Fibroblast of mammary gland (primary cell): ENCODE results near the gene PDIK1L.

Experiments
- DNase-seq: peaks from one replicate; pipeline ENCODE4 v3.0.0-alpha.2; 2010; ENCODE audit warnings: low read depth
- H3K4me3 ChIP-seq: 2 replicates; pipeline ENCODE4 v1.5.1; 2011; ENCODE audit warnings: low read depth, mild to moderate bottlenecking, low read length, moderate library complexity; ENCODE audit not compliant: control insufficient read depth
- TF ChIP-seq, protein P1 (sequence below): conservative IDR thresholded peaks from 2 replicates; pipeline ENCODE4 v1.5.1; 2011; ENCODE audit warnings: low read depth, low read length, inconsistent platforms; ENCODE audit not compliant: control insufficient read depth, insufficient read depth

Gene PDIK1L

DNA sequence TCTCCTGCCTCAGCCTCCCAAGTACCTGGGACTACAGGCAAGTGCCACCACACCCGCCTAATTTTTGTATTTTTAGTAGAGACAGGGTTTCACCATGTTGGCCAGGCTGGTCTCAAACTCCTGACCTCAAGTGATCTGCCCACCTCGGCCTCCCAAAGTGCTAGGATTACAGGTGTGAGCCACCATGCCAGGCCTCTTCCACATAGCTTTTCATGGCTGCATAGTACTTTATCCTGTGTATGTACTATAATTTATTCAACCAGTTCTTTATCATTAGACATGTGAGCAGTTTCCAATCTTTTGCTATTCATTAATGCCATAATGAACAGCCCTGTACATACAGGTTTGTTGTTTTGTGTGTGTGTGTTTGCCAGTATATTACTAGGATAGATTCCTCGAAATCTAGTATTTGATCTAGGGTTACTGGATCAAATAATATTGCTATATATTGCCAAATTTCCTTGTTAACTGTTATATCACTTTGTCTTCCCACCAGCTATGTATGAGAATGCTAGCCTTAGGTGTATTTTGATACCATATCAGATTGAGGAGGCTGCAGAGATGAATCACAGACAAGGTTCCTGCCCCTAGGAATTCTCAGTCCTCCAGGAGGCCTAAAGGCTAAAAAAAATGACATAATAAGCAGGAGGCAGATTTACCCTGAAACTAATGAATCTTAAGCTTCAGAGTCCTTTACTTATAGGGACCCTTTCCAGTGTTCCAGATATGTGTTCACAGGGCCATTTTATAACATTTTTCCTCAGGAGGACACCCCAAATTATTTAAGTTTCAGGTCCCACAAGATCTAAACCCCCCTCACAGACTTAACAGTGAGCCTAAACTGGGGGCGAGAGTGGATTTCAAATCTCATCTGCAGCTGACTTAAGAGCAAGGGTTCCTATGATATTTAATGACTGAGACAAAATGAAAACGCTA, 2.1 kb upstream of the PDIK1L start:
- no peak overlapping the region for H3K4me3 ChIP-seq
- no peak for DNase-seq
- TF ChIP-seq, protein P1, sequence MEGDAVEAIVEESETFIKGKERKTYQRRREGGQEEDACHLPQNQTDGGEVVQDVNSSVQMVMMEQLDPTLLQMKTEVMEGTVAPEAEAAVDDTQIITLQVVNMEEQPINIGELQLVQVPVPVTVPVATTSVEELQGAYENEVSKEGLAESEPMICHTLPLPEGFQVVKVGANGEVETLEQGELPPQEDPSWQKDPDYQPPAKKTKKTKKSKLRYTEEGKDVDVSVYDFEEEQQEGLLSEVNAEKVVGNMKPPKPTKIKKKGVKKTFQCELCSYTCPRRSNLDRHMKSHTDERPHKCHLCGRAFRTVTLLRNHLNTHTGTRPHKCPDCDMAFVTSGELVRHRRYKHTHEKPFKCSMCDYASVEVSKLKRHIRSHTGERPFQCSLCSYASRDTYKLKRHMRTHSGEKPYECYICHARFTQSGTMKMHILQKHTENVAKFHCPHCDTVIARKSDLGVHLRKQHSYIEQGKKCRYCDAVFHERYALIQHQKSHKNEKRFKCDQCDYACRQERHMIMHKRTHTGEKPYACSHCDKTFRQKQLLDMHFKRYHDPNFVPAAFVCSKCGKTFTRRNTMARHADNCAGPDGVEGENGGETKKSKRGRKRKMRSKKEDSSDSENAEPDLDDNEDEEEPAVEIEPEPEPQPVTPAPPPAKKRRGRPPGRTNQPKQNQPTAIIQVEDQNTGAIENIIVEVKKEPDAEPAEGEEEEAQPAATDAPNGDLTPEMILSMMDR, result no peak

DNA sequence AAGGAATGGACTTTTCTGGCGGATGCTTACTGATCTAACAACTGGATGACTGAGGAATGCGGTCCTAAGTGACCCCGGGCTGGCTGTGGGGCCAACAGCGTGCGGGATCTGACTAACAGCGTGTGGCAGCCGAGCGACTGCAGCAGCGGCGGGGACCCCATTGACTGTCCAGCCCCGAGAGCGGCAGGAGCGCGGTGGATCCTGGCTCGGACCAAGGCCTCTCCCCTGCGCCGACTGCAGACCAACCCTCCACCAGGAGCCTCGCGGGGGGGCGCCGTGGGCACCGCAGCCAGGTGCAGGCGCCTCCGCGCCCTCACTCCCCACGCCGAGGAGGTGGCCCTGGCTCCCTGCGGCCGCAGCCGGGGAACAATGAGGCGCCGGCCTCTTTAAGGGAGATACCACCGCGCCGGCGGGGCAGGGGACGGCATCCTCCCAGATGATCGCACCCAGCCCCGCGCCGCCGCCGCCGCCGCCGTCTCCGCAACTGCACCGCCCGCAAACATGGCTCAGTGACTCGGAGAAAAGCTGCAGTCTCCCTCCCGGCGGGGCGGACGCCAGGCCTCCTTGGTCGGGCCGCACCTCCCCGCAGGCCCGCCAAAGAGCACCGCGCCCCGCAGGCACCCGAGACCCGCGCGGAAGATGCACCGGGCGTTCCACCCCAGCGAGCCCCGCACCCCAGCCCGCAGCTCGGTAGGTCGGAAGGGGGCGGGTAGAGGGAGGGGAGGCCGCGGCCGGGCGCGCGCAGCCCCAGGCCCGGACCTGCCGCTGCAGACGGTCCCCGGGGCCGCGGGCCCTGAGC, 694 bp upstream of the PDIK1L start:
- TF ChIP-seq, protein P1, result no peak
- peak overlapping the region; percentile 68 for H3K4me3 ChIP-seq
- peak; percentile 51 for DNase-seq

DNA sequence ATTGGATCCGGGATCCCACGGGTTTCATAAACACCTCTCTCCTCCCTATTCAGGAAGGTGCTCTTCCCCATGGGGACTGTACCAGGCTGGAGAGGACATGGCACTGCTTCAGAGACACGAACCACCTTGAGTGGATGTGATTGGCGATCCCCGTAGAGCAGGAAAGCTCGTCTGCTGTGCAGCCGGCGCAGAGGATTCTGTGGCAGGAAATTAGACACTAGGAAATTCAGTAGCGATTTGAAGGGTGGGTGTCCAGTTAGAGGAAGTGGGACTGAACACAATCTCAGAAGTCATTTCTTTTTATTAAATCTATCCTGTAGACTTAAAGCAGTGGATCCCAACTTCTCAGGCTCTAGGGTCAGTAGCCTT, 767 bp downstream of the PDIK1L start:
- TF ChIP-seq, protein P1, result no peak
- no peak for DNase-seq

DNA sequence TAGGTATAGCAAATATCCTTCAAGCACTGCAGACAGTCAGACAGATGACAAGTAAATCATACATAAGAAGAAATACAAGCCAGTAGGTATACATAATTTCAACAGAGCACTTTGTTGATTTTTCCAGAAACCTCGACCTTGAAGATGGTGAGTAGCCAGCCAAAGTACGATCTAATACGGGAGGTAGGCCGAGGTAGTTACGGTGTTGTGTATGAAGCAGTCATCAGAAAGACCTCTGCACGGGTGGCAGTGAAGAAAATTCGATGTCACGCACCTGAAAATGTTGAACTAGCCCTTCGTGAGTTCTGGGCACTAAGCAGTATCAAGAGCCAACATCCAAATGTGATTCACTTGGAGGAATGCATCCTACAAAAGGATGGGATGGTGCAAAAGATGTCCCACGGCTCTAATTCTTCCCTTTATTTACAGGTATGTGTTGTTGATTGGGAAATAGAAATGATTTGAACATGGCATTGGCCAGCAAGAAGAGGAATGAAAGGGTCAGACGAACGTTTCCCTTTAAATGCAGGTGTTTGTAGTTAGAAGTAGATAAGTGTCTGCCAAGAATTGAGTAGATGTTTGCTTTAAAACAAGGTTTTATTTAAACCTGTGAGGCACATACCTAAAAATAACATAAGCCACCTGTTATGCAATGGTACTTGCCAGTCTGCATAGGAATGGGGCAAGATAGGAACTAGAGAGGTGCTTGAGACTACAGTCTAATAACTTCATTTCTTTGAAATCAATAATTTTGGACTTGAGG, 2.7 kb downstream of the PDIK1L start:
- DNase-seq, result no peak
- no peak overlapping the region for H3K4me3 ChIP-seq
- TF ChIP-seq, protein P1, result no peak

More for the DNA sequence above, 767 bp downstream of the PDIK1L start:
- peak overlapping the region; percentile 93 for H3K4me3 ChIP-seq

DNA sequence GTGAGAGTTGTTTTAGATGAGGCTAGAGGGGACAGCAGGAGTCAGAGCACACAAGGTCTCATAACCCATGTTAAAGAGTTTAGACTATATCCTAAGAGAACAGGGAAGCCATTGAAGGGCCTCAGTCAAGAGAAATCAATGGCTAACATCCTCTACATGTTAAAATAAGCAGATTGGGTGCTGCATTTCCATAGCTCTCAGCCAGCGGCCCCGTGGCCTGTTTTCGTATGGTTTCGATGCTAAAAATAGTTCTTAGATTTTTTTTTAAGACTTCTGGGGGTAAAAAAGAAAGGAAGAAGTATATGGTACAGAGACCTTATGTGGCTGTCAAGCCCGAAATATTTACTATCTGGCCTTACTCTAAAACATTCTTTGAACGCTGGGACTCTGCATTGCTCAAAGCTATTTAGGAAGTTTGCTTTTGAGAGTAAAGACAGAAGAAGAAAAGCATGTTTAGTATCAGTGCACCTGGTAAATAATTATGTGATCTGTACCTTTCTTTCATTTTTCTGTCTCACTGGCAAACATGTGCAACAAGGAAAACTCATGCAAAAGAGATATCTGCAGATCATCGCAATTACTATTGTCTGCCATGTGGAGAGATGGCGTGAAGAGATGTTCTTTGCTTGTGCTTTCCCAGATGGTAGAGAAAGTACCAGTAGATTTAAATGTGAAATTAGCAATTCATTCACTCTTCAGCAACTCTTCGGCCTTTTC, 8.4 kb downstream of the PDIK1L start:
- TF ChIP-seq, protein P1, result no peak
- no peak overlapping the region for H3K4me3 ChIP-seq
- no peak for DNase-seq
